Thyroid gland (tissue), 4 donors: ENCODE results near the gene F8. TPM values are rescaled to one million over a fixed set of nuclear protein-coding genes. Genes with fewer than 3 reads are reported as not detected.

ENCODE experiments used
- DNase-seq, 2 donors: peaks; one replicate each; pipeline ENCODE4 v3.0.0-alpha.2; 2019
- H3K27ac ChIP-seq, 3 donors: fragments of 200-600 bp; sonication (generic); 1 replicate in 2 of 3; 2 replicates in 1 of 3; pipeline ENCODE4 v1.5.1; 2016 to 2019; ENCODE audit warnings: mild to moderate bottlenecking in 1 of 3, moderate library complexity in 1 of 3
- H3K27me3 ChIP-seq: fragments of 200-600 bp; sonication (generic); one replicate; pipeline ENCODE4 v1.5.1; 2019
- H3K36me3 ChIP-seq, 2 donors: fragments of 200-600 bp; sonication (generic); one replicate each; pipeline ENCODE4 v1.5.1; 2016 to 2019
- H3K4me1 ChIP-seq, 2 donors: fragments of 200-600 bp; sonication (generic); one replicate each; pipeline ENCODE4 v1.5.1; 2017 to 2019
- H3K4me3 ChIP-seq, 3 donors: fragments of 200-600 bp; sonication (generic); replicated peaks in 1 of 3; 1 replicate in 2 of 3; 2 replicates in 1 of 3; pipeline ENCODE4 v1.5.1; 2016; ENCODE audit warnings: mild to moderate bottlenecking in 1 of 3
- H3K9me3 ChIP-seq: fragments of 200-600 bp; sonication (generic); one replicate; pipeline ENCODE4 v1.5.1; 2017
- POLR2A ChIP-seq, 2 donors: fragments of 450-650 bp; IDR thresholded peaks; one replicate each; pipeline ENCODE4 v1.6.1; 2017; ENCODE audit warnings: antibody characterized with exemption in 2 of 2, mild to moderate bottlenecking in 2 of 2, moderate library complexity in 1 of 2
- WGBS, 2 donors: methylation state at CpG; one replicate each; pipeline ENCODE4 v1.1.5; 2017; 5-methylcytosine and 5-hydroxymethylcytosine counted together
- intact Hi-C: fragments of 100-400 bp; cut with DNase I; formaldehyde crosslinking; loops from one replicate; pipeline ENCODE4 v1.15.1; 2023
- total RNA-seq, 4 donors: library from RNA; depleted of rRNA; stranded (reverse); fragments of >200 nt; gene quantifications; one replicate each; pipeline ENCODE4 v1.2.3, GENCODE V29; 2016
- TF ChIP-seq, protein P1 (sequence below), 6 experiments: fragments of 200-600 bp in 3 of 6; fragments of 450-650 bp in 3 of 6; sonication (generic) in 3 of 6; IDR thresholded peaks; one replicate each; pipeline ENCODE4 v1.5.1; 2016 to 2019; ENCODE audit warnings: antibody characterized with exemption in 6 of 6, mild to moderate bottlenecking in 2 of 6, inconsistent platforms in 1 of 6, moderate library complexity in 1 of 6

F8 gene
- 10 to 100 TPM; 17.3 to 43.1 (median 29.3) TPM for total RNA-seq

GRCh38 chrX:155022585-155022984 is at the start of gene F8:
TSS of gene F8 (minus strand) at chrX:155022723. CDS start at chrX:155022552, 171 bp downstream.
- H3K27ac ChIP-seq = no peak within 1 kb of the TSS
- H3K4me3 ChIP-seq = no peak within 1 kb of the TSS
- WGBS, 2 donors = 0 to 5% methylated on average over 1 of the region's 1 CpG

GRCh38 chrX:155071694-155072280 is 49.3 kb upstream of the F8 start:
- no peaks in the 10 kb centered on the region for H3K36me3 ChIP-seq
- DNase-seq = peak; percentile 8 to 36
- no peaks in the 10 kb centered on the region for H3K27me3 ChIP-seq
- peak overlapping the region in 2 of 3 donors; percentile 35 to 42 for H3K27ac ChIP-seq
- no peaks in the 10 kb centered on the region for H3K4me1 ChIP-seq
- no peak for TF ChIP-seq POLR2A (IDR thresholded peaks at IDR 0.05)
- TF ChIP-seq, protein P1, sequence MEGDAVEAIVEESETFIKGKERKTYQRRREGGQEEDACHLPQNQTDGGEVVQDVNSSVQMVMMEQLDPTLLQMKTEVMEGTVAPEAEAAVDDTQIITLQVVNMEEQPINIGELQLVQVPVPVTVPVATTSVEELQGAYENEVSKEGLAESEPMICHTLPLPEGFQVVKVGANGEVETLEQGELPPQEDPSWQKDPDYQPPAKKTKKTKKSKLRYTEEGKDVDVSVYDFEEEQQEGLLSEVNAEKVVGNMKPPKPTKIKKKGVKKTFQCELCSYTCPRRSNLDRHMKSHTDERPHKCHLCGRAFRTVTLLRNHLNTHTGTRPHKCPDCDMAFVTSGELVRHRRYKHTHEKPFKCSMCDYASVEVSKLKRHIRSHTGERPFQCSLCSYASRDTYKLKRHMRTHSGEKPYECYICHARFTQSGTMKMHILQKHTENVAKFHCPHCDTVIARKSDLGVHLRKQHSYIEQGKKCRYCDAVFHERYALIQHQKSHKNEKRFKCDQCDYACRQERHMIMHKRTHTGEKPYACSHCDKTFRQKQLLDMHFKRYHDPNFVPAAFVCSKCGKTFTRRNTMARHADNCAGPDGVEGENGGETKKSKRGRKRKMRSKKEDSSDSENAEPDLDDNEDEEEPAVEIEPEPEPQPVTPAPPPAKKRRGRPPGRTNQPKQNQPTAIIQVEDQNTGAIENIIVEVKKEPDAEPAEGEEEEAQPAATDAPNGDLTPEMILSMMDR (IDR thresholded peaks at IDR 0.05) = no peak
- peak overlapping the region in 2 of 3 donors; percentile 41 to 54 for H3K4me3 ChIP-seq
- no peaks in the 10 kb centered on the region for H3K9me3 ChIP-seq
- intact Hi-C loops = no loop called here
- WGBS, 2 donors = 1 to 3% methylated on average over 8 to 14 of the region's 25 CpGs

More at GRCh38 chrX:155022585-155022984, at the start of gene F8:
- H3K9me3 ChIP-seq = no peaks in the 10 kb centered on the region
- DNase-seq = no peak
- intact Hi-C loops = no loop called here
- TF ChIP-seq POLR2A (IDR thresholded peaks at IDR 0.05) = no peak
- TF ChIP-seq, protein P1 (IDR thresholded peaks at IDR 0.05) = no peak
- no peaks in the 10 kb centered on the region for H3K27me3 ChIP-seq
- H3K4me1 ChIP-seq = no peaks in the 10 kb centered on the region
- H3K36me3 ChIP-seq = no peaks in the 10 kb centered on the region

GRCh38 chrX:155070975-155071693 is 48.6 kb upstream of the F8 start, which contains the start of the genes BRCC3, CMC4 and MTCP1:
TSS of gene BRCC3 (plus strand) at chrX:155071508. CDS start at chrX:155071528, 20 bp downstream.
TSS of gene CMC4 (minus strand) at chrX:155071136. CDS start at chrX:155064023, 7,113 bp downstream.
TSS of gene MTCP1 (minus strand) at chrX:155071136. CDS start at chrX:155066010, 5,126 bp downstream.
- peak within 1 kb of the TSS in 2 of 3 donors; percentile 44 to 68 for H3K4me3 ChIP-seq
- H3K4me1 ChIP-seq = no peaks in the 10 kb centered on the region
- peak within 1 kb of the TSS; percentile 59 to 81 (median 78) for H3K27ac ChIP-seq
- intact Hi-C loops = no loop called here
- no peaks in the 10 kb centered on the region for H3K27me3 ChIP-seq
- no peaks in the 10 kb centered on the region for H3K36me3 ChIP-seq
- no peaks in the 10 kb centered on the region for H3K9me3 ChIP-seq
- DNase-seq = peak; percentile 79
- 0 to 2% methylated on average over 7 to 9 of the region's 81 CpGs for WGBS, 2 donors
- peak in 1 of 2 donors; percentile 66 for TF ChIP-seq POLR2A (IDR thresholded peaks at IDR 0.05)
- TF ChIP-seq, protein P1 (IDR thresholded peaks at IDR 0.05) = no peak

- TF ChIP-seq, protein P1 (IDR thresholded peaks at IDR 0.05) = no peak
- no peak for TF ChIP-seq POLR2A (IDR thresholded peaks at IDR 0.05)
- Histone ChIP-seq H3K4me3 (peak overlapping the region in 2 of 3 donors; percentile 44 to 68), H3K9me3 (no peaks in the 10 kb centered on the region), H3K36me3 (no peaks in the 10 kb centered on the region), H3K4me1 (no peaks in the 10 kb centered on the region), H3K27ac (peak overlapping the region; percentile 59 to 81 (median 78)), H3K27me3 (no peaks in the 10 kb centered on the region)
- 0 to 1% methylated on average over 15 to 16 of the region's 16 CpGs for WGBS, 2 donors
- DNase-seq = no peak
- intact Hi-C loops = no loop called here
Observed at GRCh38 chrX:155070663-155070974, 48.1 kb upstream of the F8 start.

DNA sequence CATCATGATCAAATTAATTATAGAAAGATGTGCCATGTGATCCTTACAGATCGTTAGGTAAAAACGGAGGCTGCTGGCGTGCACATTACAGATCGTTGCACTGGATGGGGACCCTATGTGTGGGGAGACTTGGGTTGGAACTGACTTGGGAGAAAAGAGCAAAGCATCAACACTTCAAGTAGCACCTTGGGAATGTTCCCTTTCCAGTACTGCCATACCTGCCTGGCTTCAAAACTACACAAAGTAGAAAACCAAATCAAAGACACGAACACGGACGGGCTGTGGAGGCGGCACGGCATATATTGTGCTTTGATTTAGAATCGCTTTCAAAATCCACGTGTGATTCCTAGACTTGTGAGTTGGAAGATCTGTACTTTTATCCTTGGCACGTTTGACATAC is 47.5 kb upstream of the F8 start:
- no peaks in the 10 kb centered on the region for H3K27me3 ChIP-seq
- no peaks in the 10 kb centered on the region for H3K9me3 ChIP-seq
- H3K4me1 ChIP-seq = no peaks in the 10 kb centered on the region
- no peak for TF ChIP-seq POLR2A (IDR thresholded peaks at IDR 0.05)
- TF ChIP-seq, protein P1 (IDR thresholded peaks at IDR 0.05) = no peak
- H3K27ac ChIP-seq = no peak overlapping the region
- no peaks in the 10 kb centered on the region for H3K36me3 ChIP-seq
- no peak for DNase-seq
- WGBS, 2 donors = 5 to 8% methylated on average over 11 to 12 of the region's 12 CpGs
- peak overlapping the region in 2 of 3 donors; percentile 44 to 68 for H3K4me3 ChIP-seq
- intact Hi-C loops = no loop called here
